DMS79 treated with DMSO at 0.1 percent for 48 hours (cell line): ENCODE results near the gene EHMT1.
A peak's percentile ranks its signal among the peaks of the same experiment; 100 is the strongest.
"Not testable (repeated sequence)": the region's sequence is repeated elsewhere in the genome, so short reads cannot be mapped to it uniquely, and the experiment has no call there.

Experiments used
- DNase-seq: peaks from one replicate; lab custom pipeline; 2025; lab: John Stamatoyannopoulos, UW

EHMT1 gene

DNA sequence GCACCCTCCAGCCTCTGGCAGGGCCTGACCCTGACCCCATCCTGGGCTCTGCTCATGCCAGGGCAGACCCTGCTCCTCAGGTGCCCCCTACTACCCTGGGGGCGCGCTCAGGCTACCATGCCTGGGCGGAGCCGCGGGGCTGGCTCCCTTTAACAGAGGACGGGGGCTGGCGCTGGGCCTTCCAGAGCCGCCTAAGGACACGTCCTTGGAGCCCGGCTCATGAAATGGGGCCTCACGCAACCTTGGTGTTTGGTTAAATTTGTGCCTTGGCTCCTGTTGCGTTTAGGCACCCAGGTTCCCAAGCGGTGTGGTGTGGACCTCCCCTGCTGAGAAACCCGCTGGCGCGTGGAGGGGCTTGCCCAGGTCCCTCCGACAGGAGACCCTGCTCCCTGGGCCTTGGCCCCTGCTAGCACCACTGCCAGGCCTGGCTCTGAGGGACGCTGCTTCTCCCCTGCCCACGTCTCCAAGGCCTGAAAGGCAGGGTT, 3.4 kb upstream of the EHMT1 start:
- DNase-seq, result no peak

DNA sequence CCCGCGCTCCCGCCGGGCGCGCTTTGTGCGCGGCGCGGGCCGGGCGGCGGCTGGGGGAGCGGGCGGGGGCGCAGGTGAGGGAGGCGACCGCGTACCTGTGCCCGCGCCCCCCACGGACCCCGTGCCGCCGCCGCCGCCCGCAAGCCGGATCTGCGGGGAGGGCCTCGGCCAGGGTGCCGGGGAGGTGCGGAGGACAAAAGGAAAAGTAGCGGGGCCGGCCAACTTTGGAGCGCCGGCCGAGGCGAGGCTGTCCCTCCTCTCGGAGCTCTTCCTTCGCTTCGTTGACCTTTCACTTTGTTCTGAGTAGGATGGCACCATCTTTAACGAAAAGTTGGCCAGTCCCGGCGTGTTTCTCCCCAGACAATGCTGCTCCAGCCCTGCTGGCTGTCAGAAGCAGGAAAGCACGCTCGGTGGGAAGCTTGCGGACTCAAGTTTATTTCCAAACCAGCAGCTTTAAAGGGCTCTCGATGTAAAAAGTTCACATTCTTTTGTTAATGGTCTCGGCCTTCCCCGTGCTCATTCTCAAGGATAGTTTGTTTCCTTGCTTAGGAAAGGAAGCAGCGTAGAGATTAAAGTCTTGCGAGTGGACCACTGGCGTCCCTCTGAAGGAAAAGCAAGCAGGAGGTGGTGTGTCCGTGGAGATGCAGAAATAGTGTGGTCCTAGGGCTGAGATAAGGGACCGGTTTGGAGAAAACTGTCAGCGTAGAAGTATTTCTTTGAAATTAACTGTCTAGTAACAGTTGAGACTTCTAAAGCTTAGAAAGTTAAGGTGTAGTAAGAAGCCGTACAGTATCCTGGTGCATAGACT, 639 bp downstream of the EHMT1 start:
- peak; percentile 12 for DNase-seq

DNA sequence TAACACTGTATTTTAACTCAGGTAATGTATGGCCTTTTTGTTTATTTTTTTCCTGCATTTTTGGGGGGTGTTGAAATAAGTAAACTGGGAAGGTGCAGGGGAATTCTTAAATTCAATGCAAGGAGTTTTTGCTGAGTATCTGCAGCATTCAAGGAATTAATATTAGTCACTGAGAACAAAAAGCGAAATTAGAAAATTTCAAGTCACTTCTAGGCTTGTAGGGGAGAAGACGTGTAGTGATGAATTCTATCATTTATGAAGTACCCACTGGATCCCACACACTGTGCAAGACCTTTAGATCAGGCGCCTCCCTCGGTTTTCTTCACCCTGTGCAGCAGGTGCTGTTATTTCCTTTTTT, 1.2 kb downstream of the EHMT1 start:
- no peak for DNase-seq

DNA sequence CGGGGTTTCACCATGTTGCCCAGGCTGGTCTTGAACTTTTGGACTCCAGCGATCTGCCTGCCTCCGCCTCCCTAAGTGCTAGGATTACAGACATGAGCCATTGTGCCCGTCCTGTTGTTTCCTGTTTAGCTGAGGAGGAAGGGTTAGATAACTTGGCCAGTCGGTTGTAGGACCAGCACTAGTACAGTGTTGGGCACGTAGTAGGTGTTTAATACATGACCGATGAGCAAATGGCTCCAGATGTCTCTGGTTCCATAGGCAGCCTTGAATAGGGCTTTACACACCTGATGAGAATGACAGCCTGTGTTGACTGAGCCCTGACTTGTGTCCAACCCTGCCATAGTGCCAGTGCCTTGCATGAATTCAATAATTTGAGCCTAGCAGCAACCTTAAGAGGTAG, 1.8 kb downstream of the EHMT1 start:
- DNase-seq, result no peak

DNA sequence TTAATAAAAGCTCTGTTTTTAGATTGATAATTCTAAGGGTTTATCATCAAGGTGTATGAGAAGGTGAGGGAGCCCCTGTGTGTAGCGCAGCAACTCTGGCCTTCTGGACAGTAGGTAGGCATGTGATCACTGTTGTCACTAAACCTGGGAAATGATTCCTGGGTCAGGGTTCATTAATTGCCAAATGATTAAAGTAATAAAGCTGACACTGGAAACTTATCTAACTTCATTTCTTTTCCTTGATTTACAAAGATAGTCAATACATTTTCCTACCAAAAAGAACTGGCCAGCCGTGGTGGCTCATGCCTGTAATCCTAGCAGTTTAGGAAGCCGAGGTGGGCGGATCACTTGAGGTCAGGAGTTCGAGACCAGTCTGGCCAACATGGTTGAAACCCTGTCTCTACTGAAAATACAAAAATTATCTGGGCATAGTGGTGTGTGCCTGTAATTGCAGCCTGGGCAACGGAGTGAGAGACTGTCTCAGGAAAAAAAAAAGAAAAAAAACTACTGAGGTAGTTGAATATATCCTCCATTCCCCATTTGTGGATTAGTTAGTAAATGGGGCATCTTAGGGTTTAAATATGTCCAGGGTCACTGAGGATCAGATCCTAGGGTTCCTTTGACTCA, 2.4 kb downstream of the EHMT1 start:
- no peak for DNase-seq

DNA sequence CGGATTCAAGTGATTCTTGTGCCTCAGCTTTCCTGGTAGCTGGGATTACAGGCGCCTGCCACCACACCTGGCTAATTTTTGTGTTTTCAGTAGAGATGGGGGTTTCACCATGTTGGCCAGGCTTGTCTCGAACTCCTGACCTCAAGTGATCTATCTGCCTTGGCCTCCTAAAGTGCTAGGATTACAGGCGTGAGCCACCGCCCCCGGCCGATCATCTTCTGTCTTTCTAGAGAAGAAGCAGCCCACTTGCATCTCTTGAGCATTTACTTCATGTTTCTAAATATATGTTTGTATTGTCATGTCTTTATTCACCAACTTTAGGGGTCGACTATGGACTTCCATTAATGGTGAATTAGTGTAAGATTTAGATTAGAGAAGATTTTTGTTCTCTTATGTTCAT, 3.4 kb downstream of the EHMT1 start:
- not testable (repeated sequence) for DNase-seq

DNA sequence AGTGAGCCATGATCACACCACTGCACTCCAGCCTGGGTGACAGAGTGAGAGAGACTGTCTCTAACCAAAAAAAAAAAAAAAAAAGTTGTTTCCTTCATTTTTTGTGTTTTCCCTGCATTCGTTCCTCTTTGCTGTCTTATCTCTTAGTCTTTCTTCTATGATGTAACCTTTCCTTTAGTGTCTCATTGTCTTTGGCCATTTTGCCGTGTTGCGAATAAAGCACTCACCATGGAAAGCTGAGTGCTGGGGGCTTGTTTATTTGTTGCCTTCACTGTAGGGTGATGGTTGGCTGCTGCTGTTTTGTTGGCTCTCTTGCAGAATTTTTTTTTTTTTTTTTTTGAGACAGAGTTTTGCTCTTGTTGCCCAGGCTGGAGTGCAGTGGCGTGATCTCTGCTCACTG, 7.7 kb downstream of the EHMT1 start:
- no peak for DNase-seq

DNA sequence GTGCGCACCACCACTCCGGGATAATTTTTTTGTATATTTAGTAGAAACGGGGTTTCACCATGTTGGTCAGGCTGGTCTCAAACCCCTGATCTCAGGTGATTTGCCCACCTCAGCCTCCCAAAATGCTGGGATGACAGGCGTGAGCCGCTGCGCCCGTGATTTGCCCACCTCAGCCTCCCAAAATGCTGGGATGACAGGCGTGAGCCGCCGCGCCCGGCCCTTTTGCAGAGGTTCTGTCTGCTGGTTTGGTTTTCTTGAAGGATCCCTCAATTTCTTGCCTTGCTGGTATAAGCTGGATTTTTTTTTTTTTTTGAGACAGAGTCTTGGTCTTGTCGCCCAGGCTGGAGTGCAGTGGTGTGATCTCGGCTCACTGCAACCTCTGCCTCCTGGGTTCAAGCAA, 8.6 kb downstream of the EHMT1 start:
- DNase-seq, result not testable (repeated sequence)

DNA sequence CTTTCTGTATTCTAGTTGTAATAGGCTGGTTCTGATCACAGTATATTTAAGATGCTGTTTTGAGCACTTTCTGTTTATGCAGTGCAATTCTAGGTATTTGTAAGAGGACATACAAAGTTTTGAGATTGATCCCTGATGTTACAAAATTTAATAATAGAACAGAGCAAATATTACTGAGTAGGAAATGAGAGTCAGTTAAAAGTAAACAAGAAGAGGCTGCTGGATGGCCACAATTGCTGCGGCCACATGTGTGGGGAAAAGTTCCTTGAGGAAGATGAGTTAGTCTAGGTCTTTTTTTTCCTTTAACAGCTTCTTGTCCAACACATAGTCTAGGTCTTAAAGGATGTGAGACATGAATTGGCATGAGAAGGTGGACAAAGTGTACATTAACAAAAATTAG, 11.3 kb downstream of the EHMT1 start:
- DNase-seq, result no peak

DNA sequence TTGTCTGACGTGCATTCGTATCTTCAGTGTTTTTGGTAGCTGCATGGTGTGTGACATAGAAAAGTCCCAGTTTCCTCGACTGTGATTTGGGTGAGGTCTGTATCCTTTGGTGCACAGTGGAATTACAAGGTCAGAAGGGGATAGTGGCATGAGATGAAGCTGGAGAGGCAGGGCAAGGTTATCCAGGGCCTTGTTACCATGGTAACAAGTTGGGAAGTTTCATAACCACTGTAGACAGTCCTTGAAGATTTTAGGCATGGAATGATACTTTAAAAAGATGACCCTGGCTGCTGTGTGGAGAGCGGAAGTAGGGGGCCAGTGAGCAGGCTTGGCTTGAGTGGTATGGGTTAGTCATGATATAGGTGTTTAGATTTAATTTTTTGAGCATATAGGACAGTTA, 11.9 kb downstream of the EHMT1 start:
- no peak for DNase-seq

DNA sequence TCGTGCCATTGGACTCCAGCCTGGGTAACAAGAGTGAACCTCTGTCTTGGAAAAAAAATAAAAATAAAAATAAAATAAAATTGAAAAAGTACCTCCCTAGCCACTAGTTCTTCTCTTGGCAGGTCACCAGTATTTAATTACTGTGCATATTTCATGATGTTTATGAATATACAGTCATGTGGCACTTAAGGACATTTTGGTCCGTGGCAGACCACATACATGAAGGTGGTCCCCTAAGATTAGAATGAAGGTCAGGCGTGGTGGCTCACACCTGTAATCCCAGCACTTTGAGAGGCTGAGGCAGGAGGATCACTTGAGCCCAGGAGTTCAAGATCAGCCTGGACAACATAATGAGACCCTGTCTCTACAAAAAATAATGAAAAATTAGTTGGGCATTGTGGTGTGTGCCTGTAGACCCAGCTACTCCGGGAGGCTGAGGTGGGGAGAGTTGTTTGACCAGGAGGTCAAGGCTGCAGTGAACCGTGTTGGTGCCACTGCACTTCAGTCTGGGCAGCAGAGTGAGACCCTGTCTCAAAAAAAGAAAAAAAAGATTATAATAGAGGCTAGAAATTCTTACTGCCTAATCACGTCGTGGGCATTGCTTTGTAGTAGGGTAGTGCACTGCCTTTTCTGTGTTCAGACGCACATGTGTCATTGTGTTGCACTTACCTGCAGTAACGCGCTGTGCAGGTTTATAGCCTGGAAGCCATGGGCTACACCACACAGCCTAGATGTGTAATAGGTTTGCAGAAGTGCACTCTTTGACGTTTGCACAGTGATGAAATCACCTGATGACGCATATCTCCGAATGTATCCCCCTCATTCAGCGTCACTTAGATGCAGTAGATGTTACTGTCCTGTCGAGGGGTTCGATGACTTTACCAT, 12.8 kb downstream of the EHMT1 start:
- DNase-seq, result no peak

DNA sequence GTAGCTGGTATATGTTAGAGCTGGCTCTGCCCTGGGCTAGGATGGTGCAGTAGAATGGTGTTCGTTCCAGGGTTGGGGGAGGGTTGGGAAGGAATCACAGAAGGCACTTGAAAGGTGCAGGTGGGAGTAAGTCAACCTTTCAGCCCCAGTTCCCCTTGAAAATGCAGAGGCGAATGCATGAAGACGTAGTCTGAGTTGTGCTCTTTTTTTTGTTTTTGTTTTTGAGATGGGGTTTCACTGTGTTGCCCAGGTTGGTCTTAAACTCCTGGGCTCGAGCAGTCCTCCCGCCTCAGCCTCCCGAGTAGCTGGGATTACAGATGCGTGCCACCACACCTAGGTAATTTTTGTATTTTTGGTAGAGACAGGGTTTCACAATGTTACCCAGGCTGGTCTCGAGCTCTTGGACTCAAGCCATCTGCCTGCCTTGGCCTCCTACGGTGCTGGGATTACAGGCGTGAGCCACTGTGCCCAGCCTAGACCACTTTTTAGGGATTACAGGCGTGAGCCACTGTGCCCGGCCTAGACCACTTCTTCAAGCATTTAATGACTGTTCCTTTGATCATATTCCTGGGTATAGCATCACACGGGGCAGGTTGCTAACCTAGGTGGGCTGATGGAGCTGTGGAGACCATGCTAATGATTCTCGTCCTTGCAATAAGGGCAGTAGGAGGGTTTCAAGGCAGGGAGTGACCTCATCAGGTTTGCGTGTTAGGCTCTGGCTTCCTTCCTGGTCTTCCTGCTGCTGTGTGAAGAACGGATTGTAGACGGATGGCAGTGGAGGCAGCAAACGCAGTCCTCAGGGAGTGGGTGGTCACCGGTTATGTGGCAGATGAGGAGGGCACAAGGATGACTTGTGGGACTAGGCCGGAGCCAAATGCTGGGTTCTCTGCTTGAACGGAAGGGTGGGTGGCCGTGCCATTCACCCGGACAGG, 13.7 kb downstream of the EHMT1 start:
- no peak for DNase-seq

DNA sequence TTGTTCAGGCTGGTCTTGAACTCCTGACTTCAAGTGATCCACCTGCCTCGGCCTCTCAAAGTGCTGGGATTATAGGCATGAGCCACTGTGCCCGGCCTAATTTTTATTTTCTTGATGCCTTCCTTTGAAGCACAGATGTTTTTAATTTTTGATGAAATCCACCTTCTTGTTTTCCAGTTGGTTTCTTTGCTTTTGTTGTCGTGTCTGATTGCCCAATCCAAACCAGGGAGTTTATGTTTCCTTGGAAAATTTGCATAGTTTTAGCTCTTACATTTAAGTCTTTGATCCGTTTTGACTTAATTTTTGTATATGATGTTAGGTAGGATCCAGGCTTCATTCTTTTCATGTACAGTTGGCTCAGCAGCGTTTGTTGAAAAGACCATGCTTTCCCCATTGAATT, 15.2 kb downstream of the EHMT1 start:
- DNase-seq, result no peak

DNA sequence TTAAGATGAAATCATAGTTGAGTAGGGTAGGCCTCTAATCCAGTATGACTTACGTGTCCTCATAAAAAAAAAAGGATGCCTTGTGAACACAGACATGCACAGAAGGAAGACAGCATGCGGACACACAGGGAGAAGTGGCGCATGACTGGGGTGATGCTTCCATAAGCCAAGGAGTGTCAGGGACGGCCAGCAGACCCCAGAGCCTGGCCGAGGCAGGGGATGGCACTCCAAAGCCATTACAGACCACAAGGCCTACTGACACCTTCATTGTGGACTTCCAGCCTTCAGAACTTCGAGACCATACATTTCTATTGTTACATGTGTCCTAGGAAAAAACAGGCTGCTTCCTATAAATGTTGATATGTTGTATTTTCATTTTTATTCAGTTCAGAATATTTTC, 19.9 kb downstream of the EHMT1 start:
- no peak for DNase-seq

DNA sequence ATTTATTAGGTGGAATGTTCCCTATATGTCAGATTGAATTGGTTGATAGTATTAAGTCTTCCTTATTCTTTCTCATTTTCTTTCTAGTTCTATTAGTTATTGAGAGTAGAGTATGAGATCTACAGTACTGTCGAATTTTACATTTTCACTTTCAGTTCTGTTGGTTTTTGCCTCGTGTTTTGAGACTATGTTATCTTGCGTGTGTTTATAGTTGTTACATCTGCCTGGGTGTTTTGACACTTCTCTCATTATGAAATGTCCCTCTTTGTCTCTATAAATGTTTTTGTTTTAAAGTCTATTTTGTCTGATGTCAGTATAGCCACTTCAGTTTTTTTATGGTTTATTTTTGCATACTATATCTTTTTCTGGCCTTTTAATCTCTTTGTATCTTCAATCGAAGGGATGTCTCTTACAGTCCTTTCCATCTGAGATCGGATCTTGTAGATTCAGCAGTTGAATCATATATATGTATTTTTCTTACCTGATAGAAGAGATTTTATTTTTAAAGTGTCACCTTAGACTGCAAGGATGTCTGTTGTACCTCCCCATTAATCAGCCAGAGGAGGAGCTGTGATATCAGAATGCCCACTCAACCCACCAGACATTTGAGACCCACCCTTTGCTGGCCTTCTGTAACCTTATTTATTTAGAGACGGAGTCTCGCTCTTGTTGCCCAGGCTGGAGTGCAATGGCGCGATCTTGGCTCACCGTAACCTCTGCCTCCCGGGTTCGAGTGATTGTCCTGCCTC, 20.7 kb downstream of the EHMT1 start:
- DNase-seq, result no peak

DNA sequence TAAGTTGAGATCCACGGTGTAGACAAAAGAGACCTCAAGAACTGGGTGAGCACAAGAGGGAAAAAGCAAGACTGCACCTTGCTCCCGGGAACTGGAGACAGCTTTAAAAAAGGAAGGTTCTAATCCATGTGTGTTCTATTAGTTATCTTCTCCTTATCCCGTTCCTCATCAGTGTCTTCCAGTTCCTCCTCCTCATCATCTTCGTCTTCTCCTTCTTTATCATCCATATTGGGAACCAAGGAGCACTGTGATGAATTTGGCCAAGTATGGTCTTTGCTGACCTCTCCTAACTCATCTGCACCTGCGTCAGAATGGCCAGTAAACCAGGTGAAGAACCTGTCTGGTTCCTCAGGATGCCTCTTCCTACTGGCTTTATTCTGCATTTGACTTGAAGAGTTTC, 22.1 kb downstream of the EHMT1 start:
- DNase-seq, result no peak

DNA sequence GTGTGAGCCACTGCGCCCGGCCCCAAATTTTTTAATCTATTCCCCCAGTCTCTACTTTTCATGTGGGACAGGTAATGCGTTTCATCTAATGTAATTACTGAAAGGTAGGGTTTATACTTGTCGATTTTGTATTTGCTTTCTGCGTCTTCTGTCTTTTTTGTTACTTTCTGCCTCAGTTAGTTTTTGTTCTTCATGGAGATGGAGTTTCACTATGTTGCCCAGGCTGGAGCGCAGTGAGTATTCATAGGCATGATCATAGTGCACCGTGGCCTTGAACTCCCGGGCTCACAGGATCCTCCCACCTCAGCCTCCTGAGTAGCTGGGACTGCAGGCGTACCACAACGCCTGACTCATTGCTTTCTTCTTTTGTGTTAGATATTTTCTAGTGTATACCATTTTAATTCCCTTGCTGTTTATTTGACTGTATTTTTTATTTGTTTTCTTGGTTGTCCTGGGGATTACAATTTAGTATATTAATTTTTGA, 23.4 kb downstream of the EHMT1 start:
- no peak for DNase-seq

DNA sequence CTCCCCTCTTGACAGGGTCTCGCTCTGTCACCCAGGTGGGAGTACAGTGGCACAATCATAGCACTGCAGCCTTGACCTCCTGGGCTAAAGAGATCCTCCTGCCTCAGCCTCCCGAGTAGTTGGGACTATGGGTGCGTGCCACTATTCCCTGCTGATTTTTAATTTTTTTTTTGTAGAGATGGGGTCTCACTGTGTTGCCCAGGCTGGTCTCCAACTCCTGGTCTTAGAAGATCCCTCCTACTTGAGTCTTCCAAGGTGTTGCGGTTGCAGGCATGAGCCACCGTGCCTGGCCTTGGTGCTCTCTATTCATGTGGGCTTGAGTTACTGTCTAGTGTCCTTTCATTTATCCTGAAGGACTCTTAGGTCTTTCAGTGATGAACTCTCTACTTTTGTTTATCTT, 24.1 kb downstream of the EHMT1 start:
- DNase-seq, result no peak

DNA sequence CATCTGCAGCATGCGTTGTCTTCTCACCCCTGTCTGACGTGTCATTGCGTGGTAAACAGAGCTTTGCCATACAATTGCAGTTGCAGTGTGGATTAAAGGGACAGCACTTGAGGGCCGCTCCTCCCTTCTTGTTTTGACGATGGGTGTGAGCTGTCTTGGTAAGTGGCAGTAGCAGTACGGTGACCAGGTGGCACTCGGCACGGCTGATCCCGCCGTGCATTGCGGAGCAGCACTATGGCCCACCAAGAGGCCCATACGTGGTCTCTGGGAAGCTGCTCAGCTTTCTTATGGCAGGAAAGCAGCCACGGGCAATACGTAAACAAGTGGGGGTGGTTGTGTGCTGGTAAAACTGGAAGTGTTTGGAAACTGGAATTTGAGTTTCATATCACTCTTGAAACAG, 25.1 kb downstream of the EHMT1 start:
- DNase-seq, result no peak

DNA sequence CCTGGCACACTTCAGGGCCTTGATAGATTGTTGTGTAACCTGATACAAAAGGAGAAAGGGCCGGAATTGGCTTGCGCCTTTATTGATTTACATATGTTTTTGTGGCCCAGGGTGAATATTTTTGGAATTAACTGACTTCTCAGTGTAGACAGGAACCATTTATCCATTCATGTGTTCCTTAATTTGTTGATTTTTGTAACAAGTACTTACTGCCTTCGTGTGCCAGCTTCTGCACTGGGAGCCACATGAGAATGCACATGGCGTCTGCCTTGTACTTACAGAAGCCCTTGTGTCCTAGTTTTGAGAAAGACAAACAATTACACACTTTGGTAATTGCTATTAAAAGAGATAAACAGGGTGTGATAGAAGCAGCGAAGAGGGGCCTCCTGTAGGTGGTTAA, 26.4 kb downstream of the EHMT1 start:
- no peak for DNase-seq

DNA sequence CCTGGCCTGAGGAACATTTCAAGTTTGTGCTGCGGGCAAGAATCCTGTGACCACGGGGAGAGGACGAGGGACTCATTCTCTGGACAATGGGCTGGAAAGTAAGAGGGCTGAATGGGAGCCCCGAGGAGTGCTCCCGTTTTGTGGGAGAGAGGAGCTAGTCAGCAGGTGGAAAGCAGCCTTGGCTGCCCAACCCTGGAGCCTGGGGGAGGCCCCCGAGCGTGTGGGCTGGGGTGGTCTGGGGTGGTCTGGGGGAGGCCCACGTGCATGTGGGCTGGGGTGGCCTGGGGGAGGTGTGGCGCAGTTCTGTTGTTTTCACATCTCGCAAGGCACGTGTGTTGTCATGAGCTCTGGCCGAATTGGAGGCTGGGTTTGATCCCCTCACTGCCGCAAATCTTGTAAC, 27.5 kb downstream of the EHMT1 start:
- no peak for DNase-seq
